ENCODE measurements around the gene GOT1. TPM values are rescaled to one million over a fixed set of nuclear protein-coding genes. Genes with fewer than 3 reads are reported as not detected.

Gene GOT1
- total and polyA plus RNA-seq, 2 donors from 2014 or later: 73.2 to 241 TPM

DNA sequence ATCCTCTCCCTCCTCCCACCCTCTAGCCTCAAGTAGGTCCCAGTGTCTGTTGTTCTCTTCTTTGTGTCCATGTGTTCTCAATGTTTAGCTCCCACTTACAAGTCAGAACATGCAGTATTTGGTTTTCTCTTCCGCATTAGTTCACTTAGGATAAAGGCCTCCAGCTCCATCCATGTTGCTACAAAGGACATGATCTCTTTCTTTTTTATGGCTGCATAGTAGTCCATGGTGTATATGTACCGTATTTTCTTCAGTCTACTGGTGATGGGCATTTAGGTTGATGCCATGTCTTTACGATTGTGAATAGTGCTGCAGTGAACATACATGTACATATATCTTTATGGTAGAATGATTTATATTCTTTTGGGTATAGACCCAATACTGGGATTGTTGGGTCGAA, 1.6 kb upstream of the GOT1 start:
- Histone ChIP-seq H3K9me3 (ENCODE audit: control insufficient read depth in 2 of 3, insufficient read depth in 1 of 3, low read length in 3 of 3) (no peaks in the 10 kb centered on the region), H3K27me3 (ENCODE audit: control insufficient read depth, insufficient read depth, low read length) (no peaks in the 10 kb centered on the region), H3K9ac (ENCODE audit: low read length in 3 of 3) (peak overlapping the region in 1 of 3 donors; percentile 93), H3K36me3 (ENCODE audit: control insufficient read depth in 2 of 3, insufficient read depth in 3 of 3, low read length in 3 of 3) (peaks cover 0 to 4% (median 0%) of the 10 kb centered on the region in 3 donors), H3K27ac (ENCODE audit: low read depth in 2 of 2, low read length in 2 of 2) (no peak overlapping the region), H3K4me1 (ENCODE audit: control insufficient read depth in 2 of 3, insufficient read depth in 2 of 3, low read depth in 1 of 3, low read length in 3 of 3) (peaks cover 0 to 8% (median 8%) of the 10 kb centered on the region in 3 donors), H3K4me3 (ENCODE audit: low read length in 3 of 3) (peak overlapping the region in 2 of 3 donors; percentile 93 to 98)
- FAIRE-seq (no peak), DNase-seq (no peak)
- TF ChIP-seq, protein P1, sequence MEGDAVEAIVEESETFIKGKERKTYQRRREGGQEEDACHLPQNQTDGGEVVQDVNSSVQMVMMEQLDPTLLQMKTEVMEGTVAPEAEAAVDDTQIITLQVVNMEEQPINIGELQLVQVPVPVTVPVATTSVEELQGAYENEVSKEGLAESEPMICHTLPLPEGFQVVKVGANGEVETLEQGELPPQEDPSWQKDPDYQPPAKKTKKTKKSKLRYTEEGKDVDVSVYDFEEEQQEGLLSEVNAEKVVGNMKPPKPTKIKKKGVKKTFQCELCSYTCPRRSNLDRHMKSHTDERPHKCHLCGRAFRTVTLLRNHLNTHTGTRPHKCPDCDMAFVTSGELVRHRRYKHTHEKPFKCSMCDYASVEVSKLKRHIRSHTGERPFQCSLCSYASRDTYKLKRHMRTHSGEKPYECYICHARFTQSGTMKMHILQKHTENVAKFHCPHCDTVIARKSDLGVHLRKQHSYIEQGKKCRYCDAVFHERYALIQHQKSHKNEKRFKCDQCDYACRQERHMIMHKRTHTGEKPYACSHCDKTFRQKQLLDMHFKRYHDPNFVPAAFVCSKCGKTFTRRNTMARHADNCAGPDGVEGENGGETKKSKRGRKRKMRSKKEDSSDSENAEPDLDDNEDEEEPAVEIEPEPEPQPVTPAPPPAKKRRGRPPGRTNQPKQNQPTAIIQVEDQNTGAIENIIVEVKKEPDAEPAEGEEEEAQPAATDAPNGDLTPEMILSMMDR (IDR thresholded peaks at IDR 0.05; ENCODE audit: borderline replicate concordance, extremely low read depth, insufficient read depth): no peak
- intact Hi-C loops (cut with DNase I): no loop called here

DNA sequence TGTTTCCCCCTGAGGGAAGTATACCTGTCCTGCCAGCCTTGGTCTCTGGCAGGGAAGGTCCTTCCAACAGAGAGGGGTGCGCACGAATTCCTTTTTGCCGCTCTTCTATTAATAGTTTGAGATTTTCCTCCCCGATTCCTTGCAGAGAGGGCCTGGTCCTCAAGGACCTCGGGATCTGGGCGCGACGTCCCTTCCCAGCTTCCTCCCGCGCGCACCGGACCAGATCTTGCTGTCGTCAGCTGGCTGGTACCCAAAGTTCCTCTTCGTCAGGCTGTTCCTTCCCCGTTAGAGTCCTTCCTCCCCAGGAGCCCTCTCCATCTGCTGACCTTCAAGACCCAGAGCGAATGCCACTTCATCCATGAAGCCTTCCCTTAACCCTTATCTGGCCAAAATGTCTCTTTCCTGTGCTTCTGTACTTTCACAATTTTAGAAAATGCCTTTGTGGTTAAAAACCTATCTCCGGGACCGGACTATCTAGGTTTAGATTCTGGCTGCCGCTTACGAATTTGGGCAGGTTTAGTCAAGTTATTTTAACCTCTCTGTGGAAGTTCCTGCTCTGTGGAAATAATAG, 851 bp upstream of the GOT1 start:
- intact Hi-C loops (cut with DNase I): no loop called here
- Histone ChIP-seq H3K4me3 (ENCODE audit: low read length in 3 of 3) (peak overlapping the region; percentile 92 to 98 (median 93)), H3K9me3 (ENCODE audit: control insufficient read depth in 2 of 3, insufficient read depth in 1 of 3, low read length in 3 of 3) (no peaks in the 10 kb centered on the region), H3K27ac (ENCODE audit: low read depth in 2 of 2, low read length in 2 of 2) (peak overlapping the region; percentile 96 to 98), H3K36me3 (ENCODE audit: control insufficient read depth in 2 of 3, insufficient read depth in 3 of 3, low read length in 3 of 3) (peaks cover 0 to 4% (median 0%) of the 10 kb centered on the region in 3 donors), H3K27me3 (ENCODE audit: control insufficient read depth, insufficient read depth, low read length) (no peaks in the 10 kb centered on the region), H3K9ac (ENCODE audit: low read length in 3 of 3) (peak overlapping the region; percentile 93 to 94 (median 94)), H3K4me1 (ENCODE audit: control insufficient read depth in 2 of 3, insufficient read depth in 2 of 3, low read depth in 1 of 3, low read length in 3 of 3) (peaks cover 0 to 11% (median 8%) of the 10 kb centered on the region in 3 donors)
- peak in 2 of 5 donors; percentile 70 to 89 for DNase-seq
- TF ChIP-seq, protein P1 (IDR thresholded peaks at IDR 0.05; ENCODE audit: borderline replicate concordance, extremely low read depth, insufficient read depth): no peak
- no peak for FAIRE-seq

DNA sequence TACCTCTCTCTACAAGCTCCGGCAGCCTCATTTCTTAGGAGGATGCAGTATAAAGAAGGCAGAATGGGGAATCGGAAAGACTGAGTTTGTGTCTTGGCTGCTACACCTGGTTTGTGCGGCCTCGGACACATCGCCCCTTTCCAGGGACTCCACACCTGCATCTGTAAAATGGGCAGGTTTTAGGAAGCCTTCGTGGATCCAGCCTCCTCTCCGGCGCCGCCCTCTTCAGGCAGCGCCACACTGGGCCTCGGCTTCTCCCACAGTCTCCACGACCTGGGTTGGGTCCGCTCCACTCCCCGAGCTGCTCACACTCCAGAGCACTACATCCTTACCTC, 341 bp downstream of the GOT1 start:
- DNase-seq (no peak), FAIRE-seq (no peak)
- no peaks in the 10 kb centered on the region for H3K27me3 ChIP-seq (ENCODE audit: control insufficient read depth, insufficient read depth, low read length)
- peak overlapping the region; percentile 81 to 95 (median 94) for H3K9ac ChIP-seq (ENCODE audit: low read length in 3 of 3)
- H3K4me1 ChIP-seq (ENCODE audit: control insufficient read depth in 2 of 3, insufficient read depth in 2 of 3, low read depth in 1 of 3, low read length in 3 of 3): peaks cover 0 to 23% (median 16%) of the 10 kb centered on the region in 3 donors
- TF ChIP-seq, protein P1 (IDR thresholded peaks at IDR 0.05; ENCODE audit: borderline replicate concordance, extremely low read depth, insufficient read depth): no peak
- intact Hi-C loops (cut with DNase I): no loop called here
- H3K4me3 ChIP-seq (ENCODE audit: low read length in 3 of 3): peak overlapping the region; percentile 69 to 98 (median 92)
- peak overlapping the region; percentile 94 to 96 for H3K27ac ChIP-seq (ENCODE audit: low read depth in 2 of 2, low read length in 2 of 2)
- no peaks in the 10 kb centered on the region for H3K9me3 ChIP-seq (ENCODE audit: control insufficient read depth in 2 of 3, insufficient read depth in 1 of 3, low read length in 3 of 3)
- peaks cover 2 to 11% (median 8%) of the 10 kb centered on the region in 3 donors for H3K36me3 ChIP-seq (ENCODE audit: control insufficient read depth in 2 of 3, insufficient read depth in 3 of 3, low read length in 3 of 3)

Data from kidney (tissue), 14 donors.